ENCODE data around the gene ZFAND3. TPM values are rescaled to one million over a fixed set of nuclear protein-coding genes. Genes with fewer than 3 reads are reported as not detected.

Gene ZFAND3
- total and polyA plus RNA-seq, 2 of the 4 experiments (the other 2 are of a cell fraction), result 10.9 to 26.7 TPM

- in situ Hi-C loops (cut with MboI; ENCODE audit: low sequenced_read_pairs), result no loop called here
- H4K20me1 ChIP-seq (ENCODE audit: insufficient read depth, low read length), result peaks cover 21% of the 10 kb centered on the region; the same call in 1 of the 2 replicates
- H3K18ac ChIP-seq (ENCODE audit: low read depth, low read length), result no peak overlapping the region
- H3K9me1 ChIP-seq (ENCODE audit: insufficient read depth, low read length), result peaks cover 16% of the 10 kb centered on the region
- H3K36me3 ChIP-seq (ENCODE audit: control insufficient read depth, insufficient read depth, low read length), result no peaks in the 10 kb centered on the region
- 0 out of 2 replicates have a peak overlapping the region, but pooled peaks have one; percentile 7 for H3K4ac ChIP-seq (ENCODE audit: low read depth, low read length)
- no peak overlapping the region for H3K4me3 ChIP-seq (ENCODE audit: insufficient read depth, low read depth, low read length)
- no peak overlapping the region for H2BK20ac ChIP-seq (ENCODE audit: low read depth, low read length)
- POLR2A ChIA-PET (ENCODE audit: unreplicated experiment), result no interaction called here
- H2BK15ac ChIP-seq (ENCODE audit: low read depth, low read length), result no peak overlapping the region
- peak; percentile 90 for ATAC-seq (ENCODE audit: low read depth)
- H3K9ac ChIP-seq (ENCODE audit: low read depth, low read length), result no peak overlapping the region
- H3K56ac ChIP-seq (ENCODE audit: extremely low read depth, insufficient read depth, low read length), result no peak overlapping the region
- DNase-seq, result peak; percentile 79
- peak overlapping the region; percentile 25; the same call in 1 of the 2 replicates for H3K23ac ChIP-seq (ENCODE audit: low read depth, low read length)
- no peak overlapping the region for H4K8ac ChIP-seq (ENCODE audit: low read depth in 2 of 2, low read length in 2 of 2)
- H2AK5ac ChIP-seq (ENCODE audit: low read depth, low read length), result no peak overlapping the region
- peaks cover 45 to 64% of the 10 kb centered on the region in 2 experiments for H3K79me1 ChIP-seq (ENCODE audit: low read depth in 1 of 2, low read length in 2 of 2)
- dilution Hi-C loops (cut with HindIII; ENCODE audit: low sequenced_read_pairs, unreplicated experiment), result no loop called here
- no peak overlapping the region for H2AFZ ChIP-seq (replicated peaks; ENCODE audit: low read length, poor library complexity)
- TF ChIP-seq ELK1 (IDR thresholded peaks at IDR 0.05; ENCODE audit: borderline replicate concordance, low read depth, low read length) (no peak), FOS (IDR thresholded peaks at IDR 0.05; ENCODE audit: low read depth, low read length) (peak; percentile 59; the same call in 1 of the 2 replicates), SMC3 (IDR thresholded peaks at IDR 0.05; ENCODE audit: low read depth, low read length) (no peak), BHLHE40 (IDR thresholded peaks at IDR 0.05; ENCODE audit: low read depth, low read length) (no peak), CEBPB (IDR thresholded peaks at IDR 0.05; ENCODE audit: low read depth, low read length) (peak; percentile 91), MAFK (IDR thresholded peaks at IDR 0.05; ENCODE audit: low read depth, low read length) (no peak), RAD21 (IDR thresholded peaks at IDR 0.05; ENCODE audit: low read length) (no peak), NFE2L2 (IDR thresholded peaks at IDR 0.05; ENCODE audit: low read depth, low read length) (no peak), MAZ (IDR thresholded peaks at IDR 0.05; ENCODE audit: borderline replicate concordance, low read depth, low read length) (no peak)
- no peak overlapping the region for H3K14ac ChIP-seq (replicated peaks; ENCODE audit: low read depth, low read length)
- peak overlapping the region; percentile 81; the same call in 1 of the 2 replicates for H3K4me2 ChIP-seq (ENCODE audit: low read depth, low read length)
- peaks cover 7% of the 10 kb centered on the region for H3K4me1 ChIP-seq (ENCODE audit: control insufficient read depth, insufficient read depth, low read length)
- peak overlapping the region; percentile 43 for H2BK5ac ChIP-seq (ENCODE audit: low read depth, low read length, poor library complexity, severe bottlenecking)
- intact Hi-C loops (cut with micrococcal nuclease), result no loop called here
- H3K9me3 ChIP-seq (ENCODE audit: control insufficient read depth, insufficient read depth, low read length), result no peaks in the 10 kb centered on the region
- CTCF ChIA-PET, result interaction anchor here (0.6 to 1.1 kb wide), 3 partner anchors 17 to 415 kb away, joined by 3 read pairs; no protein-coding TSS in a partner anchor
- H2BK120ac ChIP-seq (ENCODE audit: low read depth, low read length), result peak overlapping the region; percentile 18; the same call in 1 of the 2 replicates
- H2AK9ac ChIP-seq (replicated peaks; ENCODE audit: low read depth, low read length, poor library complexity), result no peak overlapping the region
- peak overlapping the region; percentile 30; the same call in 1 of the 2 replicates for H3K27ac ChIP-seq (ENCODE audit: insufficient read depth, low read length)
- no CpG with 5 or more reads among the region's 2 CpGs for WGBS, 2 experiments (ENCODE audit: extremely low coverage in 2 of 2, insufficient read length in 1 of 2)
- H4K5ac ChIP-seq (ENCODE audit: low read depth, low read length), result no peak overlapping the region
- BruUV-seq (replicated peaks), result no TSS peak
- no peak overlapping the region for H4K91ac ChIP-seq (ENCODE audit: insufficient read depth, low read depth, low read length)
- H3K27me3 ChIP-seq (ENCODE audit: control insufficient read depth, insufficient read depth, low read length), result no peaks in the 10 kb centered on the region
Observed at GRCh38 chr6:38095054-38095453, 275.5 kb downstream of the ZFAND3 start.

Measured in IMR-90 (cell line).